GM12878 (cell line): ENCODE measurements around the gene TNRC6C.

ENCODE experiments used
- CTCF ChIP-seq, 3 experiments: IDR thresholded peaks in 2 of 3; conservative IDR thresholded peaks in 1 of 3; 2 replicates each; pipeline ENCODE4 v1.5.1; 2011; ENCODE audit warnings: low read depth in 3 of 3, low read length in 3 of 3, mild to moderate bottlenecking in 3 of 3, control low read depth in 2 of 3, moderate library complexity in 2 of 3, inconsistent platforms in 1 of 3, mixed read lengths in 1 of 3; ENCODE audit not compliant: control insufficient read depth in 2 of 3, insufficient read depth in 1 of 3; ENCODE audit errors: extremely low read depth in 1 of 3
- E4F1 ChIP-seq: fragments of 450-650 bp; IDR thresholded peaks from 2 replicates; pipeline ENCODE4 v1.6.1; 2018; ENCODE audit warnings: borderline replicate concordance, mild to moderate bottlenecking; ENCODE audit not compliant: partially characterized antibody
- EGR1 ChIP-seq, 2 experiments: IDR thresholded peaks; 1 replicate in 1 of 2; 2 replicates in 1 of 2; pipeline ENCODE4 v1.6.1; 2011 to 2012; ENCODE audit warnings: low read depth in 2 of 2, low read length in 2 of 2, borderline replicate concordance in 1 of 2, mild to moderate bottlenecking in 1 of 2, moderate library complexity in 1 of 2
- HCFC1 ChIP-seq: fragments of 150-350 bp; IDR thresholded peaks from 2 replicates; pipeline ENCODE4 v1.6.1; 2014; ENCODE audit warnings: low read length
- PBX3 ChIP-seq: IDR thresholded peaks from 2 replicates; pipeline ENCODE4 v1.6.1; 2011; ENCODE audit warnings: mild to moderate bottlenecking, low read depth, low read length, moderate library complexity; ENCODE audit not compliant: insufficient replicate concordance
- POLR2AphosphoS5 ChIP-seq: IDR thresholded peaks from 2 replicates; pipeline ENCODE4 v1.6.1; 2011; ENCODE audit warnings: mild to moderate bottlenecking, low read length, inconsistent platforms
- POU2F2 ChIP-seq: IDR thresholded peaks from 3 replicates; pipeline ENCODE4 v1.6.1; 2011; ENCODE audit warnings: low read depth, mild to moderate bottlenecking, low read length, borderline replicate concordance
- RCOR1 ChIP-seq: conservative IDR thresholded peaks from 2 replicates; pipeline ENCODE4 v1.6.1; 2012; ENCODE audit warnings: low read depth, low read length, improper control_type of control experiment
- RELA ChIP-seq: fragments of 450-650 bp; IDR thresholded peaks from 2 replicates; pipeline ENCODE4 v1.8.0; 2014; ENCODE audit warnings: borderline replicate concordance; ENCODE audit not compliant: partially characterized antibody
- RUNX3 ChIP-seq: IDR thresholded peaks from 2 replicates; pipeline ENCODE4 v1.6.1; 2012; ENCODE audit warnings: low read length, inconsistent platforms
- SIX5 ChIP-seq: IDR thresholded peaks from 2 replicates; pipeline ENCODE4 v1.6.1; 2011; ENCODE audit warnings: mild to moderate bottlenecking, low read depth, low read length, moderate library complexity; ENCODE audit not compliant: severe bottlenecking
- ZBED1 ChIP-seq: IDR thresholded peaks from 2 replicates; pipeline ENCODE4 v1.6.1; 2016; ENCODE audit warnings: borderline replicate concordance
- TF ChIP-seq, protein P1 (sequence below): IDR thresholded peaks from 2 replicates; pipeline ENCODE4 v1.6.1; 2012; ENCODE audit warnings: mild to moderate bottlenecking, low read depth, low read length

DNA sequence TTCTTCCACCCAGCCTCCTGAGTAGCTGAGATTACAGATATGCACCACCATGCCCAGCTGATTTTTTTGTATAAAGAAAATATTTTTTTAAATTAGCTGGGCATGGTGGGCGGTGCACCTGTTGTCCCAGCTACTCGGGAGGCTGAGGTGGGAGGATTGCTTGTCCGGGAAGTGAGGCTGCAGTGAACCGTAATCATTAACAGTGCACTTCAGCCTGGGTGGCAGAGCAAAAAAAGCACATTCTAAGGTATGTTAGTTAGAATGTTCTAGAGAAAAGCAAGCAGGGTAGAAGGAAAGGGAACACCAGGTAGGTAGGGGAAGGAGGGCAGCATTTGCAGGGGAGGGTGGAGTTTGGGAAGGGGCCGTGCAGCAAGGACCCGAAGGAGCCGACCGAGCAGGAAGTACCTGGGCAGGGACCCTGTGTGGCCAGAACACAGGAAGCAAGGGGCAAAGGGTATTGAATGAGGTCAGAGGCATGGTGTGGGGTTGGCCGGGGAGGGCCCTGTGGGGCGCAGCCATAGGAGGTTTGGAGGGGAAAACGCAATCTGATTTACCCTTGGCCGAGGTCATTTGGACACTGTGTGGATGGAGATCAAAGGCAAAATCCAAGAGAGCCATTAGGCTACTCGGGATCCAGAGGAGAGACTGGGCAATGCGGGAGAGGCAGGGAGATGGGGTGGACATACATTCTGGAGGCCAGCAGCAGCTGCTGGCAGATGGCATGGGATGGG, 189.9 kb downstream of the TNRC6C start:
- TF ChIP-seq, protein P1, sequence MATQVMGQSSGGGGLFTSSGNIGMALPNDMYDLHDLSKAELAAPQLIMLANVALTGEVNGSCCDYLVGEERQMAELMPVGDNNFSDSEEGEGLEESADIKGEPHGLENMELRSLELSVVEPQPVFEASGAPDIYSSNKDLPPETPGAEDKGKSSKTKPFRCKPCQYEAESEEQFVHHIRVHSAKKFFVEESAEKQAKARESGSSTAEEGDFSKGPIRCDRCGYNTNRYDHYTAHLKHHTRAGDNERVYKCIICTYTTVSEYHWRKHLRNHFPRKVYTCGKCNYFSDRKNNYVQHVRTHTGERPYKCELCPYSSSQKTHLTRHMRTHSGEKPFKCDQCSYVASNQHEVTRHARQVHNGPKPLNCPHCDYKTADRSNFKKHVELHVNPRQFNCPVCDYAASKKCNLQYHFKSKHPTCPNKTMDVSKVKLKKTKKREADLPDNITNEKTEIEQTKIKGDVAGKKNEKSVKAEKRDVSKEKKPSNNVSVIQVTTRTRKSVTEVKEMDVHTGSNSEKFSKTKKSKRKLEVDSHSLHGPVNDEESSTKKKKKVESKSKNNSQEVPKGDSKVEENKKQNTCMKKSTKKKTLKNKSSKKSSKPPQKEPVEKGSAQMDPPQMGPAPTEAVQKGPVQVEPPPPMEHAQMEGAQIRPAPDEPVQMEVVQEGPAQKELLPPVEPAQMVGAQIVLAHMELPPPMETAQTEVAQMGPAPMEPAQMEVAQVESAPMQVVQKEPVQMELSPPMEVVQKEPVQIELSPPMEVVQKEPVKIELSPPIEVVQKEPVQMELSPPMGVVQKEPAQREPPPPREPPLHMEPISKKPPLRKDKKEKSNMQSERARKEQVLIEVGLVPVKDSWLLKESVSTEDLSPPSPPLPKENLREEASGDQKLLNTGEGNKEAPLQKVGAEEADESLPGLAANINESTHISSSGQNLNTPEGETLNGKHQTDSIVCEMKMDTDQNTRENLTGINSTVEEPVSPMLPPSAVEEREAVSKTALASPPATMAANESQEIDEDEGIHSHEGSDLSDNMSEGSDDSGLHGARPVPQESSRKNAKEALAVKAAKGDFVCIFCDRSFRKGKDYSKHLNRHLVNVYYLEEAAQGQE: no peak
- TF ChIP-seq PBX3 (no peak), RELA (no peak), HCFC1 (no peak), POLR2AphosphoS5 (no peak), CTCF (IDR thresholded peaks at IDR 0.05 in 2 of 3, conservative IDR thresholded peaks at IDR 0.05 in 1 of 3; ENCODE audit: control insufficient read depth in 2 of 3, extremely low read depth in 1 of 3, insufficient read depth in 1 of 3, low read depth in 3 of 3, low read length in 3 of 3) (no peak), POU2F2 (no peak), RUNX3 (no peak), RCOR1 (no peak), E4F1 (no peak), EGR1 (IDR thresholded peaks at IDR 0.05; ENCODE audit: borderline replicate concordance in 1 of 2, low read depth in 2 of 2, low read length in 2 of 2) (no peak), ZBED1 (no peak), SIX5 (no peak)
